AG09319 (cell line): Measurements from ENCODE around the gene CRISPLD2.

Experiments
- DNase-seq: peaks from one replicate; pipeline ENCODE4 v3.0.0-alpha.2; 2010; ENCODE audit warnings: low read depth; ENCODE audit errors: extremely low read depth
- CTCF ChIP-seq: IDR thresholded peaks from 2 replicates; pipeline ENCODE4 v1.5.1; 2011; ENCODE audit warnings: low read depth, mild to moderate bottlenecking, inconsistent platforms, low read length, moderate library complexity

Gene CRISPLD2

GRCh38 chr16:84942786-84943185 lies 123.0 kb downstream of the CRISPLD2 start:
- no peak for DNase-seq
- TF ChIP-seq CTCF = no peak

GRCh38 chr16:84943620-84944019 lies 123.8 kb downstream of the CRISPLD2 start:
- no peak for TF ChIP-seq CTCF
- DNase-seq = no peak

- no peak for DNase-seq
- no peak for TF ChIP-seq CTCF
Observed at GRCh38 chr16:84947022-84947421, 127.2 kb downstream of the CRISPLD2 start.

GRCh38 chr16:84947996-84948850 lies 128.4 kb downstream of the CRISPLD2 start:
- no peak for DNase-seq
- TF ChIP-seq CTCF = no peak

- TF ChIP-seq CTCF = no peak
- no peak for DNase-seq
Observed at GRCh38 chr16:84948851-84949610, 129.2 kb downstream of the CRISPLD2 start.

GRCh38 chr16:84949772-84950436 lies 130.1 kb downstream of the CRISPLD2 start:
- DNase-seq = no peak
- TF ChIP-seq CTCF = no peak

- DNase-seq = no peak
- no peak; the same call in 1 of the 2 replicates for TF ChIP-seq CTCF
Observed at GRCh38 chr16:84950906-84951305, 131.1 kb downstream of the CRISPLD2 start.
